HG02759 (cell line): ENCODE measurements around the gene AMMECR1.

Source experiments
- ATAC-seq: cut with Tn5 transposase; IDR thresholded peaks from one replicate; pipeline ENCODE4 v1.9.1; 2021; ENCODE audit warnings: mild to moderate bottlenecking, moderate library complexity; ENCODE audit not compliant: unreplicated experiment

Gene AMMECR1

DNA sequence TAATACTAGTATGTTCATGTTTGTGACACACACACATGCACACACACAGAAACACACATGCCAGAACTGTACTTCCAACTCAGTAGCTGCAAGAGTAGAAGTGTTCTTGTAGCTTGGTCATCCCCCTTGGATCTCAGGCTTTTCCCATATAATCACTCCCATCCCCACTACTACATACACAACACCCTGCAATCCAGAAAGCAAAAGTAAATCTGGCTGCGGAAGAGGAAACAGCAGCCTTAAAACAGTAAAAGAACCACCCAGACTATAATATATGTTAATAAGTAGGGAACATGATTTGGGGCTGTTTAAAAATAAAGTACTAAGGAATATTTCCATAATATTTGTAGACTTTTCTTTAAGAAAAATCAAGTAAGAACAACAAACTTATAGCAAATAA, 103.2 kb downstream of the AMMECR1 start:
- no peak for ATAC-seq

DNA sequence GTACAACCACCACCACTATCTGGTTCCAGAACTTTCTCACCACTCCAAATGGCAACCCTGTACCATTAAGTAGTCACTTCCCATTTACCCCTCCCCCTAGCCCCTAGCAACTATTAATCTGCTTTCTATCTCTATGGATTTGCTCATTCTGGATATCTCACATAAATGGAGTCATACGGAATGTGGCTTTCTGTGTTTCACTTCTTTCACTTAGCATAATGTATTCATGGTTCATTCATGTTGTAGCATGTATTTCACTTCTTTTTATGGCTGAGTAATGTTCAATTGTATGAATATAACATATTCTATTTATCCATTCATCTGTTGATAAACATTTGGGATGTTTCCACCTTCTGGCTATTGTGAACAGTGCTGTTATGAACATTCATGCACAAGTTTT, 104.7 kb downstream of the AMMECR1 start:
- ATAC-seq: no peak

- ATAC-seq: no peak
Measured at GRCh38 chrX:110212299-110212698, 105.6 kb downstream of the AMMECR1 start.

GRCh38 chrX:110211340-110211739, 106.5 kb downstream of the AMMECR1 start:
- no peak for ATAC-seq

DNA sequence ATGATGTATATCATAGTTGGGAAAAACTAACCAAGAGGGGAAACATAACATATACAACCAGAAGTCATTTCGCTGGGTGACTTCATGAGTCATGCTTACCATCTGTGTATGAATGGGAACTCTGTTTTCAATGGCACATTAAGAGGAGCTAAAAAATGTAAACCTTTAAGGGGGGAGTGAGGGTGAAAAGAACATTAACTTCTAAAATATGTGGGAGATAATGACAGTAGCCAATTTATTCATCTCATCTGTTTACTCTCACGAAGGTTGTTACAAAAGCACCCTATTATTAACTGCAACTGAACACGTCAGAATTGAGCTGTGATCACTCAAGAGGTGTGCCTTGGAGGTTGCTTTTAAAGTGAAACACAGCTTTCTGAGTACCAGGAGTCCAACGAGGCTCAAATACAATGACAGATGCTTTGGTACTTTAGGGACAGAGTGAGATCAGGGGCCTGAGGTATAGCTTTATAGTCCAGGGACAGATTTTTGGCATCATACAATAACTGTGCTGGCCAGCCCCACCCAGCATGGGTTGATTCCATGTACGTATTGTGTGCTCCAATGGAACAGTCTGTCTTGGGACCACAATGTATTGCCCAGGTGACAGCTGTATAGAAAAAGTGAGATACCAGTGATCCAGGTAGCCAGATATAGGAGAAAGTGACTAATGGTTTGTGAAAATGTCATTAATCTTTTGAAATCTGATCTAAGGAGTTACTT, 107.3 kb downstream of the AMMECR1 start:
- no peak for ATAC-seq

DNA sequence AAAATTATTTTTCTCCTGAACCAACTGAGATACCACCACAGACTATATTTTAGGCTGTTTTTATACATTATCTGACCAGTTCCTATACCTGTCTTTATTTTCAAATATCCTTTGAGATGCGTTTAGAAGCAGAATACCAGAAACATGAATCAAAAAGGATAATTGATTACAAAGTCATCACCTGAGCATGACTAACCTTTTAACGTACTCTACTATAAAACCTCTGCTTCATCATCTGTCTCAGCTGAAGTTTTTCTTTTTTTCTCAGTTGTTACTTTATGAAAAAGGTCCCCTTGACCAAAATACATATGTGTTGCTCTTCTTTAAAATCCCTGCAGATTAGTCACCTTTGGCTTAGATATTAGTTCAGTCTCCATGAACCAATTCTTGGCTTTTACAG, 109.8 kb downstream of the AMMECR1 start:
- ATAC-seq: no peak

- no peak for ATAC-seq
Measured at GRCh38 chrX:110204986-110205385, 112.9 kb downstream of the AMMECR1 start.

- no peak for ATAC-seq
Measured at GRCh38 chrX:110201799-110202198, 116.1 kb downstream of the AMMECR1 start.

GRCh38 chrX:110194977-110195376, 122.9 kb downstream of the AMMECR1 start:
- ATAC-seq: no peak

GRCh38 chrX:110192516-110192915, 125.4 kb downstream of the AMMECR1 start:
- ATAC-seq: no peak

DNA sequence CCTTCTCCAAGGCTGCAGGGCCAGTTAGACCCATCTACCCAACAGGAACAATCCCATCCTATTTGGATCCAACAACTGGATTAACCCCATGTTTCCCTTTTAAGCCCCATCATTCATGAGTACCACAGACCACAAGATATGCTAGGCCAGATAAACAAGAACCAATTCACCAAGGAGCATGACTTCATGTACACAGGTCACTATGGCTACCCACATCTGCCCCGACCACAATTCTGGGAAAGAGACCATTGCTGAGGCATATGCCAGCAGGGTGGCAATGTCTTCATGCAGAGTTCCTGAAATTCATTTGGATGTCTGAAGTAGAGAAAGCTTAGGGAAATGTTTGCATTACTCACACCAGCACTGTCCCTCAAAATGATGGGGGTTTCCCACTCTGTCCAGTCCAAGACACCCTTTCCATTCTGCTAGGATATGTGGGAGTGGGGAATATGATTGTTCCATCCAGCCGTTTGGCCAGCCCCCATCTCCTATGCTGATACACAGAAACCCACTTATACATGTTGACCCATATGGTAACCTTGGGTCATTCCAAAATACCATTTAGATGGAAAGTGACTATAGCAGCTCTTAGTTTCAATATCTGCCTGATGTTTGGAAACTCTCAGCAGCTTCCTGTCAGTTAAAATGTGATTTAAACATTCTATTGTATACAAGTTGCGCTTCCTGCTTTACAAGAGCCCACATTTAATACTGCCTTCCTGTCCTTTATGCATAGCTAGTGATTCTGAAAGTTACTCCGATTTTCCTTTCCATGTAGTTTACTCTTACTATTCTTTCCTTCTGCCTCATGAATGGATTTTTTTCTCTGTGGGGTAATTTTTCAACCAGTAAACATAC, 129.0 kb downstream of the AMMECR1 start:
- ATAC-seq: no peak

GRCh38 chrX:110183314-110183713, 134.6 kb downstream of the AMMECR1 start:
- ATAC-seq: no peak

- no peak for ATAC-seq
Measured at GRCh38 chrX:110182865-110183264, 135.0 kb downstream of the AMMECR1 start.

- ATAC-seq: peak; percentile 45
Measured at GRCh38 chrX:110182362-110182761, 135.5 kb downstream of the AMMECR1 start.

- ATAC-seq: no peak
Measured at GRCh38 chrX:110181459-110182137, 136.3 kb downstream of the AMMECR1 start.

DNA sequence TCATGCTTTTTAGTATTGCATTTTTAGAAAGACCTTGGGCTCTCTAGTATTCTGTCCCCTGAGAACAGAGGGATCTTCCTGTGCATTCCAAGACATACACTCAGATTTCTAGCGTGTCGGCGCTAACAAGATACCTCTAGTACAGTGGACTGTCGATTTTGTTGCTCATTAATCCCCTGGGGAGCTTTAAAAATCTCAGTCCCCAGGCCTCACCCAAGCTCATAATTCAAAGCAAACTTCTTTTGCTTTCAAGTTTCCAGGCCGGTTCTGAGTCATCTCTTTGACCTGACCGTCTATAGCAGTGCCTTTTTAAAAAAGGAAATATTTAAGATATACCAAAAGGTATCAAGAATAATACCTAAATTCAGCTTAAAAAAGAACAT, 137.0 kb downstream of the AMMECR1 start:
- ATAC-seq: peak; percentile 88

- ATAC-seq: peak; percentile 37
Measured at GRCh38 chrX:110180176-110180927, 137.5 kb downstream of the AMMECR1 start.

- ATAC-seq: no peak
Measured at GRCh38 chrX:110178179-110178865, 139.6 kb downstream of the AMMECR1 start.

DNA sequence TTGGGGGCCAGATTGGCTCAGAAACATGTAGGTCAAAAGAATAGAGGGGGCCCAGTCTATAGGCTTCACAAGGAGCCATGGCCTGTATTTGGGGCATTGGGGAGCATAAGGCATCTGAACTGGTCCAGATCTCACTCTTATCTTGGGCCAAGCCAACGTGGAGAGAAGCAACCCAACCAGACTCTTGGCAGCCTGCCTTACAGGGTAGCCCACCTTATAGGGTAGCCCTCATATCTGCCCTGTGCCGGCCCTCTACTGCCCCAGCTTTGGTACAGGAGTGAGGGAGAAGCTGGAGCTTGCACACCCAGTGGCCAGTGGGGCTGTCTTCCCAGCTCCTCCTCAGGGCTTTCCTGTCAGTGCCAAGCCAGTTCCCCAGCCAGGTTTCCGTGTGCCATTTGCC, 142.2 kb downstream of the AMMECR1 start:
- no peak for ATAC-seq

DNA sequence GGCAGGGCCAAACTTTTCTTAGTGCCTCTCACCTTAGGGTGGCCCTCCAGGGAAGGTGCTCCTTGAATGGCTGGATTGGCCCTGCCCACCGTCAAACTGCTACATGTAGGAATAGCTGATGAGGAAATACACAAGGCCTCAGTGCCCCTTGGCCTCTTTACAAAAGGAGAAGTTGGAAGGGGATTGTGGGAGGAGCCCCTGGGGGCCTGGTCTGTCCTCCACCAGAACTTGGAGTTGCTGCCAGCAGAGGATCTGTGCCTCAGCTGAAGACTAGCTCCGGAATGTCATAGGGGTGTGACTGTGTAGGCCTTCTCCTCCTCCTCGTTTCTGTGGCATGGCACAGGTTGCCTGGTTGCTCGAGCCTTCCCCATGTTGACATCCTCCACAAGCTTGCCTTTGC, 142.7 kb downstream of the AMMECR1 start:
- ATAC-seq: no peak
